ENCODE results near the gene PXK.
"Not testable (repeated sequence)": the region's sequence is repeated elsewhere in the genome, so short reads cannot be mapped to it uniquely, and the experiment has no call there.

The PXK gene

DNA sequence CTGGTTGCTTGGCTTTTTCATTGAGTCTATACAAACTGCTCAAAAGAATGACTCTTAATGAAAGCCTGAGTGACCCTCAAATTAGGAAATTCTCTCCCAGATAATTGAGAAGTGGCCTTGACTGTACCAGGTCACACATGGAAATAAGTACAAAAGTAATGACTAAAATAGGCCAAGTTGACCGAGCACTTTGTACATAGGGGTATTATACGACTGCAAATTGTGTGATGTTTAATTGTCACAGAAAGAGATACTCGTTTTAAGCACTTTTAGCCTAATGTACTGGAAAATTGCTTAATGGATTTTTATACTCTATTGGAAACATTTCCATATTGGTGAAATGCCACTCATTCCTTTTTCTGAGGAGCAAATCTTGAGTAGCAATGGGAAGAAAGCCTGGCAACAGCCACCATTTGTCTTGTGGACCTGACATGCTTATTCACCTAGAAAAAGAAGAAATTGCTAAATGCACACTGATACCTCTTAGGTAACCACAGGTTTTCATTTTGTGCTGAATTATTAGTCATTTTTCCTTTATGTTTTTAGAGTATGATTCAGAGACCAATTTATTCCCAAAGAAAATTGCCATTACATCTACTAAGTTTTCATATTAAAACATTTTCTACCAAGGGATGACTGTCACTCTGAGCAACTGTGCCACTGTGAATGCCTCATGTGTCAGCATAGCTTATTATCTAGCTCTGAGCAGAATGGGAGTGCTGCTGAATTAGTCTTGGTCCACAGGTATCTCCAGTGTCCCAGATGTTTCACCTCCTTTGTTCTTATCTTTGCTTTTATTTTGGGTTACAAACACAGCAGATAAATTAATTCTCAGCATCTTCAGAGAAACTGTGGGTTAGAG lies 8.9 kb upstream of the PXK start:
- DNase-seq (ENCODE audit: low read depth in 2 of 2), result no peak

DNA sequence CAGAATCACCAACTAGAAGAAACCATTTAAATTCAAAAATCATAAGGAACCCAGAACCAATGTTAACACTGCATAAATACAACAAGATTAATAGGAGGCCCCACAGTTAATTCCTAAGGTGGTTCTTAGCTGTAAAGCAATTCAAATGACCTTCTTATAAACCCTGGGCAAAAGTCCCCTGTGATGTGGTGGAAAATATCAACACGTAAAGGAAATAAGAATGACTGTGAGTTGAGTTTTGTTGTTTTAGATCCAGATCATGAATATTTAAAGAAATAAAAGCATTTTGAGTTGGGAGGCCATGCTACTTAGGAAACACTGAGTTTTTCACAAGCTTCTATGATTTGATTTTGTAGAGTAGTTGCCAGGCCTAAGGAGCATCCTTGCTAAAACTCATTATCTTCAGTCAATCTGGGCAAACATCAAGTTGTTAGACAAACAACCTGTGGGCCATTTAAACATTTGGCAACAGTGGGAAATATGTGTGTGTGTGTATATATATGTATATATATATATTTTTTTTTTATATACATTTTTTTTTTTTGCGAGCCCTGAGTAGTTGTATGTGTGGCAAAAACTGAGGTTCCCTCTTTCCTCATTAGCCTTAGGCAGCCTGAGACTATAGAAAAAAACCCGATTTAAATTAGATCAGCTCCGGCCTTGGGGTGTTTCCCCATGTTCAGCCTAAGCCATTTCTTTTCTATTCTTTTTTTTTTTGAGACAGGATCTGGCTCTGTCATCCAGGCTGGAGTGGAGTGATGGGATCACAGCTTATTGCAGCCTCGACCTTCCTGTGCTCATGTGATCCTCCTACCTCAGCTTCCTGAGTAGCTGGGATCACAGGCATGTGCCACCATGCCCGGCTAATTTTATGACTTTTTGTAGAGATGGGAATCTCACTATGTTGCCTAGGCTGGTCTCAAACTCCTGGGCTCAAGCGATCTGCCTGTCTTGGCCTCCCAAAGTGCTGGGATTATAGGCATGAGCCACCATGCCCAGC lies 8.0 kb upstream of the PXK start:
- DNase-seq (ENCODE audit: low read depth in 2 of 2), result no peak

DNA sequence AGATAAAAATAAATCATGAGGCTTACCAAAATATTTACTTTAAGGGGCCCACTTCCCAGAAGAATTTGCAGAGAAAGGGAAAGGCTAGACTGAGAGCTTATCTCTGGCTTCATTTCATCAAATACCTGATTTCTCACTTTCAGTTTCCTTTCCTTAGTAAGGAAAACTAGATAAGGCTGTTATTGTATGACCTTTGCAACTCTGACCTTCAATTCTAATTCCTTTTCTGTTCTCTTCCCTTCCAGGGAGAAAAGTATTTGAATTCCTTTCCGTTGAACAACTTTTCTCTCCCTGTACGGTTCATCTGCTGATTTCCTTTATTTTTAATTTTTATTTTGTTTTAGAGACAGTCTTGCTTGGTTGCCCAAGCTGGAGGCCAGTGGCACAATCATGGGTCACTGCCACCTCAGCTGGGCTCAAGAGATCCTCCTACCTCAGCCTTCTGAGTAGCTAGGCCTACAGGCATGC lies 7.1 kb upstream of the PXK start:
- DNase-seq (ENCODE audit: low read depth in 2 of 2), result no peak

DNA sequence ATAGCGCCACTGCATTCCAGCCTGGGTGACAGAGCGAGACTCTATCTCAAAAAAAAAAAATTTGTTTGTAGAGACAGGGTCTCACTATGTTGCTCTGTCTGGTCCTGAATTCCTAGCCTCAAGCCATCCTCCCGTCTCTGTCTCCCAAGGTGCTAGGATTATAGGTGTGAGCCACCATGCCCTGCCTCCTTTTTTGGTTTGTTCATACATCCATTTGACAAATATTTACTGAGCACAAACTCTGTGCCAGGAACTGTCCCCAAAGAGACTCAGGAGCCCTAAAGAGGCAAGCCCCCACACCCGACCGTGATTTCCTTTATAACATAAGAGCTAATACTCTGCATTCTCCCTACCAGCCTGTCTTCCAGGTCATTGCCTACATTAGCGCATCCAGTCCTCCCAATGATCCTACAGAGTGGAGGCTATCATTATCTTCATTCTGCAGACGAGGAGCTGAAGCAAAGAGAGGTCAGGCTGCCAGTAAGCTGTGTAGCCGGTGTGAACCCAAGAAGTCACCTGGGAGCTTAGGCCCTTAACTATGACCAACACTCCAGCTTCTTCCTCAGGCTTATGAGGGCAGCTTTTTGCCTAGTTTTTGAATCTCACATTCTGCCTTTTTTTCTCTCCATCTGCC lies 6.3 kb upstream of the PXK start:
- DNase-seq (ENCODE audit: low read depth in 2 of 2), result no peak

DNA sequence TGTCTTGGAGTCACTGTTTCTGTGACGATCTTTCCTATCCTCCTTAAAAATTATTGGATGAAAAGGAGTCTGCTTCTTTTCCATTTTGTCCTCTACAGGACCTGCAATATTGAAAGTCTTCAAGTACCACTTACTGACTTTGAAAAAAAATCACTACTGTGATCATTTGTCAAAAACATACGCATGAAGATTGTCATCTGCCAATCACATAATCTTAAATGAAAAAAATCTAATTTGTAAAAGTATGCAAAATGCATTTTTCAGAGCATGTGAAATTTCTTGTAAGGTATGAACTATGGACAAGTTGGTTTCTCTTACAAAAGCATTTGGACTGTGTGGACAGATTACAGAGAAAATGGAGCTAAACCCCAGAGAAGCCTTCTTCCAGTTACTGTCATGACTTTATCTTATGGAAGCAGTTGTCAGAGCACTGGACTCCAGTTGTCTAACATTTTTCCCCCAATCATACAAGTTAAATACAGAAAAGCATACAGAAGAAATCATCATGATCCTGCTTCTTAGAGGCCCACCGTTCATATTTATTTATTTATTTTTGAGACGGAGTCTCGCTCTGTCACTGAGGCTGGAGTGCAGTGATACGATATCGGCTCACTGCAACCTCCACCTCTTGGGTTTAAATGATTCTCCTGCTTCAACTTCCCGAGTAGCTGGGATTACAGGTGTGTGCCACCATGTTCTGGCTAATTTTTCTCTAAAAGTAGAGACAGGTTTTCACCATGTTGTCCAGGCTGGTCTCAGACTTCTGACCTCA lies 3.4 kb upstream of the PXK start:
- DNase-seq (ENCODE audit: low read depth in 2 of 2), result no peak

DNA sequence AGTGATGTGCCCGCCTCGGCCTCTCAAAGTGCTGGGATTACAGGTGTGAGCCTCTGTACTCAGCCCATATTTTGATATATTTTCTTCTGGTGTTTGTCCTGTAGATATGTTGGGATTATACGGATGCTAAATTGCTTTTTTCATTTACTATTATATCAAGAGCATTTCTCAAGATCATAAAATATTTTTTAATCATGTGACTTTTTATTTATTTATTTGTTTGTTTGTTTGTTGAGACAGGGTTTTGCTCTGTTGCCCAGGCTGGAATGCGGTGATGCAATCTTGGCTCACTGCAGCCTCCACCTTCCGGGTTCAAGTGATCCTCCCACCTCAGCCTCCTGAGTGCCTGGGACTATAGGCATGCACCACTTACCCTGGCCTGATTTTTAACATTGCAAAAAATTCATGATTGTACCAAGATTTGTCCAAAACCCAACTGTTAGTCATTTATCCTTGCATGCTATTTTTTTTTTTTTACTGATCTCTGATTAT lies 2.7 kb upstream of the PXK start:
- DNase-seq (ENCODE audit: low read depth in 2 of 2), result no peak

DNA sequence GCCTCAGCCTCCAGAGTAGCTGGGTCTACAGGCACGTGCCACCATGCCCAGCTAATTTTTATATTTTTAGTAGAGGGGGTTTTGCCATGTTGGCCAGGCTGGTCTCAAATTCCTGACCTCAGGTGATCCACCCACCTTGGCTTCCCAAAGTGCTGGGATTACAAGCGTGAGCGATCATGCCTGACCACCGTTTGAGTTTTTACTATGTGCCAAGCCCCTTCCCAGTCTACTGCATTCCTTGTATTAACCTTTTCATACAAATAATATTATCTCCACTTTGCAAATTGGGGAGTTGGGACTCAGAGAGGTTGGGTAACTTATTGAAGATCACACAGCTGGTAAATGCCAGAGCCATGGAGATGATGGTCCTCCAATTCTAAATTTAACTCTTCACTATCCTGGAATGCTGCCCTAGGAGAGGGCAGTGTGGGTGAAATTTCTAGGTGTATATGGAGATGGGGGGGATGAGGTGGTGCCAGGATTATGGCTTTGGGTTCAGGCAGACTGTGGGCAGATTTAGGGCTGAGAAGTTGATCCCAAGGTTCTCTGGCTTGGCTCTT lies 1.0 kb upstream of the PXK start:
- DNase-seq (ENCODE audit: low read depth in 2 of 2), result no peak

DNA sequence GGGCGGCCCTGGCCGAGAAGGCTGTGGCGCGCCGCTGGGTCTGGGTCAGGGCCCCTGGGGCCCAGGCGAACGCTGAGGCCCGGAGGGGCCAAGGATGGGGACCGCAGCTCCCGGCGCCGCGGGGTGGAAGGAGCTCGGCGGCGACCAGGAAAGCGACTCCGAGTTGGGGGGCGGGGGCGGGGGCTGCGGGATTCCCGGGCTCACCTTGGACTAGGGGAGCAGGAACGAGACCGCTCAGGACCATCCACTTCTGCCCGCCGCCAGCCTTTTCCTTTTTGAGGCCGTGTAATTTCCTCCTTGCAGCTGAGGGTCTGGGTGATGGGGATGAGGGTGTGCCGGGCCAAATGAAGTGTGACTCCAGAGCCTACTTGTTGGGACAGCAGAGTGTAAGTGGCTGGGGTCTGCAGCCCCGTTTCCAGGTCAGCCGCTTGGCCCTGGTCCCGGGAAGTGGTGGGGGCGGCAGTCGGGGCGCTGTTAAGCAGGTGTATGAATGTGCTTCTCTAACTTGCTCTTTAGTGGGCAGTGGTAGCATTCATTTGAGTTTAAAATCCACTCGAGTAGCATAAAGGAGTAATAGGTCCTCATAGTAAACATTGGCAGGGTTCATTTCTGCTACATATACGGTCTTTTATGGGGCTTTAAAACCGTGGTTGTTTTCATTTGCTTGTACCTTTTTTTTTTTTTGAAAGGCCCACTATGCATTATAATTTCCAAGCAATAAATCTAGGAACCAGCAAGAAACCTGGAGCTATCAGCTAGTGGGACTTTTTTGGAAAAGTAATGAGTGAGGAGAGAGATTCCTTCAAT lies 717 bp downstream of the PXK start:
- DNase-seq (ENCODE audit: low read depth in 2 of 2), result no peak

DNA sequence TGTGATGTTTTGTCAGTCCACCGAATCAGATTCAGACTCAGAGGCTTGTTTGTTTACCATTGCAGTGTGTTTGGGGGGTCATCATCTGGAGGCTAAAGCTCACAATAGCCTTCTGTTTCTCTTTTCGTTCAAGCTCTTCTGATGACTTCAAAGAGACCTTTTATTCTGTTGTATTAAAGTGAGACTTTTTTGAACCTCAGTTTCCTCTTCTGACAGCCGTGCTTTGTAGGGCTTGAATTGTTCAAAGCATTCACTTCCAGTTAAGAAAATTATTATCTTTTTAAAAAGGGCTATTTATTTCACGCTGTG lies 1.3 kb downstream of the PXK start:
- no peak for DNase-seq (ENCODE audit: low read depth in 2 of 2)

DNA sequence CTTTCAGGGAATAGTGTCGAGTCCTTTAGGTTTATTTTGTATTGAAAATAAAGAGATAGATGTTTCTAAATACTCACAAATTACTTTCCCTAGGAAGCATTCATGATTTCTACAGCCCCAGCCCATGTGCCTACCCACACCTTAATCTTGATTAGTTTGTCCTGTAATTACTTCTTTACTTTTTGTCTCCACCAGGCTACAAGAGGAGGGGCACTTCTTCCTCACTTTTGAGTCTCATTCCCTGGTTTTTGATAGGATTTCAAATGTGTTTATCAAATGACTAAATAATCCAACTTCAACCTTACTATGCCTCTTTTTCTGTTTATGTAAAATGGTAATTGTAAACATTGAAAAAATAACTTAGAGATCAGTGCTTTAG lies 1.8 kb downstream of the PXK start:
- DNase-seq (ENCODE audit: low read depth in 2 of 2), result no peak

DNA sequence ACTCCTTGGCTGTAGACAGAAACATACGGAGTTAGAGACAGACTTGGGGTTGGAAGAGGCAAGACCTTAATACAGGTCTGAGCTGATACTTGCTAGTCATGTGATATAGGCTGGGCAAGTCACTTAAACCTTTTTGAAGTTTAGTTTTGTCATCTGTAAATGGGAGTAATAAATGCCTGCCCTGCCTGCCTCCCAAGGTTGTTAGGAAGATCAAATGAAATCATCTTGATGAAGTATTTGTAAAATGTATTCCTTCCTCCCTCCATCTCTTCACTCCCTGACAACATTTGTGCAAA lies 2.9 kb downstream of the PXK start:
- DNase-seq (ENCODE audit: low read depth in 2 of 2), result no peak

DNA sequence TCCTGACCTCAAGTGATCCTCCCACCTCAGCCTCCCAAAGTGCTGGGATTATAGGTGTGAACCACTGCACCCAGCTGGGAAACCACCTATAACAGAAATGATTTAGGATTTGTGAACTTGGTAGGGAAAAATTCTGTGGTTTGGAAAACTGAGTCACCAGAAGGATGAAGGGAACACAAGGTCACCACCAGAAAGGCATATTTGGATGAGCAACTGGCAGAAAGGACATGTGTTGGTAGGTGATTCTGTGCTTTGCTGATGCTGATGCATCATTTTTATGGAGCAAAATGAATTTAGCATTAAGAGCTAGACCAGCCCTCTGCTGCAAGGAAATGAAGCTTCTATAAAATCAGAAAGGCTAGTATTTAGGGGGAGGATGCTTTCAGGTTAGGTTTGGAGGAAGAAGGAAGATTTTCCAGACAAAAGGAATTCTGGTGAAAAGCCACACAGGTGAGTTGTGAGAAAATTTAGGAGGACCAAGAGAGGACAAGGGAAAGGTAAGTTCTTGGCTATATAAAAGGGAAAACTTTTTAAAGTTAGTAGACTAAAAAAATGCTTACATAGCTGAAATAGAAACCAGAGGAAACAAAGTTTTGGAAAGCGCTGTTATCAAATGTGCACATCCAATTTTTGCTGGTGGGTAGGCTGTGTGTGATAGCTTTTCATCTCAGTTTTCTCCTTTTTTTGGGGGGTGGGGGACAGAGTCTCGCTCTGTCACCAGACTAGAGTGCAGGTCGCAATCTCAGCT lies 3.6 kb downstream of the PXK start:
- DNase-seq (ENCODE audit: low read depth in 2 of 2), result no peak

DNA sequence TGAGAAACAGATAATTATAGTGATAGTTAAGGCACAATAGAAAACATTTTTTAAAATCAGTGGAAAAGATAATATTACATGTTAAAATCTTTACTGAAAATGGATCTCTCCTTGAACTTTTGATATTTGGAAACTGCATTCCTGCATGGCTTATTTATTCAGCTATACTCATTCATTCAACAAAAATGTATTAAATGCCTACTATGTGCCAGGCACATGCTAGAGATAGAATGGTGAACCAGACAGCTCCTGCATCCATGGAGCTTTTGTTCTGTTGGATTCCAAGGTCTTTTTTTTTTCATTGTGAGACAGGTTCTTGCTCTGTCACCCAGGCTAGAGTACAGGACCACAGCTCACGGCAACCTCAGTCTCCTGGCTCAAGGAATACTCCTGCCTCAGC lies 4.5 kb downstream of the PXK start:
- no peak for DNase-seq (ENCODE audit: low read depth in 2 of 2)

DNA sequence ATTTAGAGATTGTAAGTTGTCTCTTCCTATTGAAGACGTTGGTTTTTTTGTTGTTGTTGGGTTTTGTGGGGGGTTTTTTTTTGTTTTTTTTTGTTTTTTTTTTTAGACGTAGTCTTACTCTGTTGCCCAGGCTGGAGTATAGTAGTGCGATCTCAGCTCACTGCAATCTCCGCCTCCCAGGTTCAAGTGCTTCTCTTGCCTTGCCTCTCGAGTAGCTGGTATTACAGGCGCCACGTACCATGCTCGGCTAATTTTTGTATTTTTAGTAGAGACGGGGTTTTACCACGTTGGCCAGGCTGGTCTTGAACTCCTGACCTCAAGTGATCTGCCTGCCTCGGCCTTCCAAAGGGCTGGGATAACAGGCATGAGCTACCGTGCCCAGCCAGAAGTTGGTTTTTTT lies 6.5 kb downstream of the PXK start:
- DNase-seq (ENCODE audit: low read depth in 2 of 2), result not testable (repeated sequence)

DNA sequence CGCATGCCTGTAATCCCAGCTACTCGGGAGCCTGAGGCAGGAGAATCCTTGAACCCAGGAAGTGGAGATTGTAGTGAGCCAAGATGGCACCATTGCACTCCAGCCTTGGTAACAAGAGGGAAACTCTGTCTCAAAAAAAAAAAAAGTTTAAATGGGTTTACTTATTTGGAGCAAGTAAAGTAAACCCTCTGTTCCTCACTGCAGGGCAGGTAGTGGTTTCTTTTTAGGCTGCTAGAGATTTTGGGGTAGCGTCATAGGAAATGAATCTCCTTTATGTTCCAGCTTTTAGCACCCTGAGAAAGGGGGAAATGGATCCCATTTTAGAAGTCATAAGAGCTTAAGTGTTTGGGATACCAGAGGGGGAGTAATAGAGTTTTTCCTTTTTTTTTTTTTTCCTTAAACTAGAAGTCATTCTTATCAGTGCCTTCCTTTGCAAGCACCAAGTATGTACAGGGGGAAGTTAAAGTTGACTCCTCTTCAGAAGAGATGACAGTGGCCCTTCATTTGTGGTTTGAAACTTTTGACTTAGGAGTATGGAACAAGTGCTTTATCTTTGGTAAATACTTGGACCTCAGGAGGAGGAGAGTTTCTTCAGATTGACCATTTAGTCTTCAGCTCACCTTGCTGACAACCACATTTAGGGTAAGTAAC lies 8.0 kb downstream of the PXK start:
- DNase-seq (ENCODE audit: low read depth in 2 of 2), result no peak

DNA sequence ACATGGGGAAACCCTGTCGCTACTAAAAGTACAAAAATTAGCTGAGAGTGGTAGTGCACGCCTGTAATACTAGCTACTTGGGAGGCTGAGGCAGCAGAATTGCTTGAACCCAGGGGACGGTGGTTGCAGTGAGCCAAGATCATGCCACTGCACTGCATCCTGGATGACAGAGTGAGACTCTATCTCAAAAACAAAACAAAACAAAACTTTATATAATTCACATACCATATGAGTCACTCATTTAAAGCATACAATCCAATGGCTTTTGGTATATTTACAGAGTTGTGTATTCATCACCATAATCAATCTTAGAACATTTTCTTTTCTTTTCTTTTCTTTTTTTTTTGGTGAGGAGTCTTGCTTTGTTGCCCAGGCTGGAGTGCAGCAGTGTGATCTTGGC lies 8.7 kb downstream of the PXK start:
- DNase-seq (ENCODE audit: low read depth in 2 of 2), result no peak

DNA sequence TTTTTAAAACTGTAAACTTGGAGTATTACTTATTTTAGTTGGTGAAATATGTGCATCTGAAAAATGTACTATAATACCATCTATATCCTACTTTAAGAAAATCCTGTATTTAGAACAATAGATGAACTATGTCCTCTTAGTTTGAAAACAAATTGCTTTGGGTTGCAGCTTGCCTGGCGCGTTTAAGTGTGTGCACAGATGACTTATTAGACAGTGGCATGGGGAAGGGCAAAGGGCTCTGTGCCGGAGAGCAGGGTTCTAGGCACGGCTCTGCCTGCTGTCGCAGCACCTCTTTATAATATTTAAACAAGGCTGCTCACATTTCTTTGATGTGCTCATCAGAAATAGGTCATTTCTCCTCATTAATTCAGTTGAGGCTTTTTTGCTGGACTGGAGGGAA lies 10.0 kb downstream of the PXK start:
- DNase-seq (ENCODE audit: low read depth in 2 of 2), result no peak

DNA sequence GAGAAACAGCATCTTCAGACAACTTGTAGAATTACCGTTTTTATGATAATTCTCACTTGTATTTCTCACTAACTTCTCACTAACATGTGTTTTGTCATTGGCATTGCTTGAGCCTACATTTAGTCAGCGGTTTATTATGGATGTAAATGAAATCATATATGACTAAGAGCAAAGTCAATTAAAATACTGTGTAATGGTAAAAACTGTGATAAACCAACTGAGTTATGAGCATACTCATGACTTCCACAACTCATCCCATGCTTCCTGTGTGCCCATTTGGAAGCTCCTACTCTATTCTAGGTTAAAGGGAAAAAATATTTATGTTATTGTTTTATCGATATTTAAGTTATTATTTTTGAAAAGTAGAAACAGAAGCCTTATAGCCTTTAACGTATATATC lies 12.8 kb downstream of the PXK start:
- DNase-seq (ENCODE audit: low read depth in 2 of 2), result no peak

DNA sequence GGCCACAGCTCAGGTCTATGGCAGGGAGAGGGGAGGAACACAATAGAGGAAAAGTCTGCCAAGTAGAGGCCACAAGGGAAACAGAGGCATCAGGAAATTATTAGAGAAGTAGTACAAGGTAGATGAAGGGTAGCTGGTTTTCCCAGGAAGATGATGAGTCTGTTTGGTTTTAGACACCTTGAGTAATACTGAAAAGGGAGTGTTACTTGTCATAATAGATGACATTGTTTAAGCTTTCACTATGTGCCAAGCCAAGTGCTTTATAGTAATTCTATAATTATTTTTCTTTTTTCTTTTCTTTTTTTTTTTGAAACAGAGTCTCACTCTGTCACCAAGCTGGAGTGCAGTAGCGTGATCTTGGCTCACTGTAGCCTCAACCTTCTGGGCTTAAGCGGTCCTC lies 13.7 kb downstream of the PXK start:
- no peak for DNase-seq (ENCODE audit: low read depth in 2 of 2)

Measured in stimulated activated CD8-positive, alpha-beta memory T cell treated with anti-CD3 and anti-CD28 coated beads, Interleukin-2, amount 100 ng/mL, for 1 hour (primary cell).